KBM-7 (cell line): Measurements from ENCODE around the gene MOGAT3.
A peak's percentile ranks its signal among the peaks of the same experiment; 100 is the strongest.

ENCODE experiments used
- DNase-seq: peaks from one replicate; pipeline ENCODE4 v3.0.0-alpha.2; 2015
- in situ Hi-C: fragments of 300-500 bp; cut with MboI; formaldehyde crosslinking; loops from 2 replicates; pipeline ENCODE4 v1.14.3; 2020; ENCODE audit warnings: low sequenced_read_pairs, low pct_unique_long_range_greater_than_20kb, mixed read lengths

Gene MOGAT3

GRCh38 chr7:101235050-101235449 lies 34.2 kb upstream of the MOGAT3 start:
- in situ Hi-C loops = no loop called here
- DNase-seq = peak; percentile 25

DNA sequence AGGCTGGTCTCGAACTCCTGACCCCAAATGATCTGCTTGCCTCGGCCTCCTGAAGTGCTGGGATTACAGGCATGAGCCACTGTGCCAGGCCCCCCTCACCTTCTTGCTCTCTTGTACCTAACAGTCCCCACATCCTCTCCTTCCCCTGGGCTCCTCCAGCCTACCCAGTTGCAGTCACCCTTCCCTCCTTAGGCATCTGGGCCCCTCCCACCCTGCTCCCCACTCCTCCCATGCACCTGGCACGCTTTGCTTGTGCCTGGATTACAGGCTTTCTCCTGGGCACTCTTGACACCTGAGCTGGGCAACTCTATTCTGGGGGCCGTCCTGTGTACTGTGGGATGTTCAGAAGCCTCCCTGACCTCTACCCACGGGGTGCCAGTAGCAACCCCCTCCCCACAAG lies 33.8 kb upstream of the MOGAT3 start:
- in situ Hi-C loops = no loop called here
- no peak for DNase-seq

DNA sequence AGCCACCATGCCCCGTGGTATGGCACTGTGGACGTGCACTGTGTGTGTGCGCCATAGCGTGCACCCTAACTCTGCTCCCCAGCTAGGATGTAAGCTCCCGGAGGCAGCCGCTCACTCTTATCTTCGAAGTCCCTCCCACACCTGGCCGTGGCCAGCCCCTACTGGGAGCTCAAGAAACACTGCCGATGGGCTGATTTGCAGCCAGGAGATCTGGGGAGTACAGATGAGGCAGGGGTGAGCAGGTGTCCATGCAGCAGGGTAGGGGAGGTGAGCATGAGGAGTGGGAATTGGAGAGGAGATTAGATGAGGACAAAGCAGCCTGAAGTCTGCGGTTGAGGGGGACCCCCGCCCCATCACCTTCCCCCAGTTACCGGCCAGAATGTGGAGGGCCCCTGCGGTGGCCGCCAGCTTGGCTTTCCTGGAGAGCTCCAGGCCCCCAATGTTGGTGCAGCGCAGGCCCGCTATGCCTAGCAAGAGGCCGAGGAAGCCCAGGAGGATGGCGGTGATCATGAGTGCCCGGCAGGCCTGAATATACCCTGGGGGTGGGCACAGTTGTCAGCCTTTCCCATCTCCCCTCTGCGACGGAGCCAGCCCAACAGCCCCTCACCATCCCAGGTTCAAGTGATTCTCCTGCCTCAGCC lies 33.2 kb upstream of the MOGAT3 start:
- in situ Hi-C loops = no loop called here
- no peak for DNase-seq

GRCh38 chr7:101232141-101232850 lies 31.5 kb upstream of the MOGAT3 start:
- DNase-seq = no peak
- in situ Hi-C loops = no loop called here

DNA sequence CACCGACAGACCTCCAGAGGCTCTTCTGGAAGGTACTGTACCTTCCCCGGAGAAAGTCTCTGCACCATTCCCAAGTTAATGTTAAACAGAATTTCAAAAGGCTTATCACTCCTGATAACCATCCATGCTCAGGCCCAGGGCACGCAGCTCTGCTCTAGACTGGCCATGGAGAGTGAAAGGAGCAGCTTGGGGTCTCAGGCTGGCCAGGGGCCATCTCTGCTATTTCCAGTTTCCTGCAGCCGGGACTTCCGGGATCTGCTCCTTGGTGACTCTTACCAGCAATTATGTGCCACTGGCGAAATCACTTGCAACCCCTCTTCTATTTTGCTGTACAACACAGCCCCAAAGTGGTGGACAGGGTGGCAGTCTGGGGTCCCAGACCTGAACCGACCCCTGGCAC lies 30.8 kb upstream of the MOGAT3 start:
- no peak for DNase-seq
- in situ Hi-C loops = no loop called here

- no peak for DNase-seq
- in situ Hi-C loops = no loop called here
These were observed 25.9 kb upstream of the MOGAT3 start for GRCh38 chr7:101226721-101227120.

DNA sequence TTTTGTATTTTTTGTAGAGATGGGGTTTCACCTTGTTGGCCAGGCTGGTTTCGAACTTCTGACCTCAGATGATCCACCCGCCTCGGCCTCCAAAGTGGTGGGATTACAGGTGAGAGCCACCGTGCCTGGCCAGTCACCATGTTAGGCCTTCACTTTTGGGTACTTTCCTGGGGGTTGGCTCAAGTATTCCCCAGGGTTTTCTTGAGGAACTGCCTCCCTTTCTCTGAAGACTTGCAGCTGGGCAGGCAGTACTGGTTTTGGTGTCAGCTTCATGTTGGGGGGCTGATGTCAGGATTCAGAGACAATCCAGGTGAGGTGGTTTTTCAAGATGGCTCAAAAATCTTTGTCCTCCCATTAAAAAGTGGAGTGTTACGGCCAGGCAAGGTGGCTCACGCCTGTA lies 24.8 kb upstream of the MOGAT3 start:
- no peak for DNase-seq
- in situ Hi-C loops = no loop called here

DNA sequence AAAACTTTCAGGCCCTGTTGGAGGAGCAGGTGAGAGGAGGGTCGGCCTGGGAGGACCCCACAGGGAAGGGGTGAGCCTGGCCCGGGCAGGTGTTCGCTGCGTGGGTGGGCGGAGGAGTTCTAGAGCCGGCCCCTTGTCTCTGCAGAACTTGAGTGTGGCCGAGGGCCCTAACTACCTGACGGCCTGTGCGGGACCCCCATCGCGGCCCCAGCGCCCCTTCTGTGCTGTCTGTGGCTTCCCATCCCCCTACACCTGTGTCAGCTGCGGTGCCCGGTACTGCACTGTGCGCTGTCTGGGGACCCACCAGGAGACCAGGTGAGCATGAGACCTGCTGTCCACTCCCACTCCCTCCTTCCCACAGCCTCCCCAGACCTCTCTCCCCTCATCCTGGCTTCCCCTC lies 22.7 kb upstream of the MOGAT3 start:
- DNase-seq = no peak
- in situ Hi-C loops = no loop called here

DNA sequence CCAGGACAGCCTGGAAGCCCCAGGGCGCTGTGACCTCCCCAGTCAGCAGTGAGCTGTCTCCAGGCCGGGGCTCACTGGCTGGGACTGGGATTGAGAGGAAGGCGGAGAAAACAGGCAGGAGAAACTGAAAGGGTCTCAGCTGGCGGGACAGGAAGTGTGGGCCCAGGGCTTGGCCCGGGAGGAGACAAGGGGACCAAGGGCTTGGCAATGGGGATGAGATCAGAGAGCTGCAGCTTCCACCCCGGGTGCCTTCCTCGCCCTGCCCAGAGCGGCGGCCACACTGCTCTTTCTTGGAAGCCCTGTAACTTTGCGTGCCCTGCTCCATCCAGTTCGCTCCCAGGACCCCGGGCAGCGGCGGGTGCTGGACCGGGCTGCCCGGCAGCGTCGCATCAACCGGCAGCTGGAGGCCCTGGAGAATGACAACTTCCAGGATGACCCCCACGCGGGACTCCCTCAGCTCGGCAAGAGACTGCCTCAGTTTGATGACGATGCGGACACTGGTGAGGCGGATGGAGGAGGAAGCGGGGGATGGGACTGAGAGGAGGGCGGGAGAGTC lies 21.5 kb upstream of the MOGAT3 start:
- DNase-seq = no peak
- in situ Hi-C loops = no loop called here

- in situ Hi-C loops = no loop called here
- no peak for DNase-seq
These were observed 19.5 kb upstream of the MOGAT3 start for GRCh38 chr7:101220295-101220694.

DNA sequence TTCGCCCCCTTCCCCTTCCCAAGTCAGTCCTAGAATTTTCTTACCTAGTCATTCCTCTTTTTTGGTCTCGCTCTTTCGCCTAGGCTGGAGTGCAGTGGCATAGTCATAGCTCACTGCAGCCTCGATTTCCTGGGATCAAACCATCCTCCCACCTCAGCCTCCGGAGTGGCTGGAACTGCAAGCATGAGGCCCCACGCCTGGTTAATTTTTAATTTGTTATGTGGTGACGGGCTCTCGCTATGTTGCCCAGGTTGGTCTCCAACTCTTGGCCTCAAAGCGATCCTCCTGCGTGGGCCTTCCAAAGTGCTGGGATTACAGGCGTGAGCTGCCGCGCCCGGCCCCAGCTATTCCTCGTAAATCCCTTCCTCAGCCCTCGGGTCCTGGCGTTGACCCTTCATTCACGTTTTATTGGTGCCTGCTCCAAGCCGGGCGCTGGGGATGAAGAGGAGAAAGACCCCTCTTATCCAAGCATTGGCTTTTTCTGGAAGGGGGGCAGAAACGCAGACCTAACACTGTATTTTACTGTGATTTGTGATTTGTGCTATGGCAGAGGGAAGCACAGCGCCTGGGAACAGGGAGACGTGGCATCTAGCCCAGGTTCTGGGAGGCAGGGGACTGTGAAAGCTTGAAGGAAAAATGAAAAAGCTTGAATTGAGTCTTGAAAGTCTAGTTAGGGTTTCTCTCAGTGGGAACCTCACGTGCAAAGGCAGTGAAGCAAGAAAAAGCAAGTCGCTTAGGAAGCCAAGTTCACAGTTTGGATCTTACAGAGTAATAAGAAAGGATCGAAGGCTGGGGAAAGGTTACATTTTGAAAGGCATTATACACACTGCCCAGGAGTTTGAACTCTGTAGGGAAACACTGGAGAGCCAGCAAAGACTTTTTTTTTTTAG lies 17.6 kb upstream of the MOGAT3 start:
- in situ Hi-C loops = no loop called here
- no peak for DNase-seq

- DNase-seq = peak; percentile 96
- in situ Hi-C loops = no loop called here
These were observed 16.8 kb upstream of the MOGAT3 start, which contains the start of the genes PLOD3 and ZNHIT1 for GRCh38 chr7:101217388-101218235. Gene PLOD3 (minus strand): TSS chr7:101217581. CDS start chr7:101217274, 307 bp downstream. Gene ZNHIT1 (plus strand): TSS chr7:101218165. CDS start chr7:101218196, 31 bp downstream.

GRCh38 chr7:101216860-101217387 lies 16.1 kb upstream of the MOGAT3 start:
- DNase-seq = peak; percentile 51
- in situ Hi-C loops = no loop called here

DNA sequence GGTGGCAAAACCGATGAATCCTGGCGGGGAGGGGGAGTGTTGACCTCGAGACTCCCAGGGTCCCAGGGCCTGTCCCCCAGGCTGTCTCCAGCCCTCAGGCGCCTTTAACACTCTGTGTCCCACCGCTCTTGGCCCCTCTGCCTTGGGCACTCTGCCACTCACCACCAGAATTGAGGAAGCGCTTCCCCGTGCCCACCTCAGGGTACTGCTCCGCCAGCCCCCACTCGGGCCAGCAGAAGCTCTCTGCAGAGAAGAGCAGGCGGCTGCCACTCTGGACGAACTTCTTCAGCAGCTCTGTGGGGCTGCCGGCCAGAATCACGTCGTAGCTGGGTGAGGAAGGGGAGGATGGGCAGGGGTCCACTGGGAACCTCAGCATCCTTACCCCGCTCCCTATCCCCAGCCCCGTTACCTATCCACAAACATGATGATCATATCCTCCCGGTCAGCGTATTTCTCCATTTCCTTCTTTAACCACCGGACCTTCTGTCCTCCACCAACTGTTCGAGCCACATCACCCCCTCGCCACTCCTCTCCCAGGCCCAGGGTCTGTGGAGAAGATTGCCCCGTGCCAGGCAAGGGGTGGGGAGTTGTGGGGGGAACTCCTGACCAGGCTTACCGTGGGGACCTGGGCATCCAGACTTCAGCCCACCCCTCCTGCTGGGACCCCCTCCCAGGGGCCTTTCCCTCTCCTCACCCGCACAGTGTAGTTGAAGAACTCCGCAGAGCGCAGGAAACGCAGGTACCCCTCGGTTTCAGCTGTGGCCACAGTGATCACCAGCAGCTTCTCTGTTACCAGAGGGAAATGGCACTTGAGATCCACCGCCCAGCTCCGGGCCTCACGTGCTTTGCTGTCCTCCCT lies 15.4 kb upstream of the MOGAT3 start:
- DNase-seq = no peak
- in situ Hi-C loops = no loop called here

DNA sequence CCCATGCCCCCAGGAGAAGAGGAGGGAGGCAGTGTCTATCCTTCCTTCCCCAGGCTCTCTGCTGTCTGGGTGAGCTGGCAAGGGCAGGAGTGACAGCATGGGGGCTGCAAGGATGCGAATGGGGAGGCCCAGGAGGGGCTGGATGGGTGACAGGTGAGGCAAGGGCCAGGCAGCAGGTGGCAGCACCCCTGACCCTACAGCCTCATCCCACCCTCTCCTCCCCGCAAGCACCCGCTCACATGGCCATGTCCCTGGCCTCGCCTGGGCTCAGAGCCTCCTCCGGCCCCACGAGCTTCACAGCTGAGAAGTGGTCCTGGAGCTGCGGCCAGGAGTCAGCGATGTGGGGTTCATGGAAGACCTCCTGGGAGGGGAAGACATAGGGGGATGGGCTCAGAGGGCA lies 11.2 kb upstream of the MOGAT3 start:
- in situ Hi-C loops = no loop called here

GRCh38 chr7:101211501-101211900 lies 10.7 kb upstream of the MOGAT3 start:
- in situ Hi-C loops = no loop called here
- DNase-seq = no peak

More for the DNA sequence above, 11.2 kb upstream of the MOGAT3 start:
- no peak for DNase-seq

DNA sequence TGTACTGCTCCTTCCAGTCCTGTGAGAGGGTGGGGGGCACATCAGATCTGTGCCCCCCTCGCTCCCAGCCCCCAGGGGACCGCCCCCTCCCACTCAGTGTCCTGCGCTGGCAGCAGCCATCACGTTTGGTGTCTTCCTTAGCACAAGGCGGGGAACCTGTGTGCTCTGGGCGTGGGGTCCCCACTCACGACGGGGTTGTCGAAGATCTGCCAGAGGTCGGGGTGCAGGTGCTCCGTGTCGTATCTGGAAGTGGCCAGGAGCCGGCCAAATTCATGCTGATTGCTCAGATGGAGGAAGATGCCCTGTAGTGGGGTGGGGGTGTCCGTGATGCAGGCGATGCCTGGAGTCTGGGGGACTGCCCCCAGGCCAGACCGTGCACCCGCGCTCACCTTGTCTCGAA lies 9.3 kb upstream of the MOGAT3 start:
- in situ Hi-C loops = no loop called here
- no peak for DNase-seq

- in situ Hi-C loops = no loop called here
- DNase-seq = no peak
These were observed 8.0 kb upstream of the MOGAT3 start for GRCh38 chr7:101208794-101209193.
